H7 (cell line): Measurements from ENCODE around the gene POP5. TPM values are rescaled to one million over a fixed set of nuclear protein-coding genes. Genes with fewer than 3 reads are reported as not detected.

ENCODE experiments used
- DNase-seq: peaks from one replicate; pipeline ENCODE4 v3.0.0; 2012
- H3K27me3 ChIP-seq: 2 replicates; pipeline ENCODE4 v1.6.0; 2011; ENCODE audit warnings: mild to moderate bottlenecking, low read length; ENCODE audit not compliant: control insufficient read depth, insufficient read depth
- H3K36me3 ChIP-seq: replicated peaks from 2 replicates; pipeline ENCODE4 v1.5.1; 2011; ENCODE audit warnings: low read length; ENCODE audit not compliant: control insufficient read depth, insufficient read depth
- H3K4me3 ChIP-seq: 2 replicates; pipeline ENCODE4 v1.5.1; 2011; ENCODE audit warnings: low read depth, mild to moderate bottlenecking, control low read depth, low read length, moderate library complexity; ENCODE audit not compliant: insufficient read depth
- total RNA-seq: library from RNA; depleted of rRNA; stranded (reverse); fragments of >200 nt; shearing (Covaris generic); gene quantifications from 2 replicates; pipeline ENCODE4 v1.2.3, GENCODE V29; 2014

Gene POP5
- total RNA-seq, 1 experiment from 2014 or later = 52.6 TPM

DNA sequence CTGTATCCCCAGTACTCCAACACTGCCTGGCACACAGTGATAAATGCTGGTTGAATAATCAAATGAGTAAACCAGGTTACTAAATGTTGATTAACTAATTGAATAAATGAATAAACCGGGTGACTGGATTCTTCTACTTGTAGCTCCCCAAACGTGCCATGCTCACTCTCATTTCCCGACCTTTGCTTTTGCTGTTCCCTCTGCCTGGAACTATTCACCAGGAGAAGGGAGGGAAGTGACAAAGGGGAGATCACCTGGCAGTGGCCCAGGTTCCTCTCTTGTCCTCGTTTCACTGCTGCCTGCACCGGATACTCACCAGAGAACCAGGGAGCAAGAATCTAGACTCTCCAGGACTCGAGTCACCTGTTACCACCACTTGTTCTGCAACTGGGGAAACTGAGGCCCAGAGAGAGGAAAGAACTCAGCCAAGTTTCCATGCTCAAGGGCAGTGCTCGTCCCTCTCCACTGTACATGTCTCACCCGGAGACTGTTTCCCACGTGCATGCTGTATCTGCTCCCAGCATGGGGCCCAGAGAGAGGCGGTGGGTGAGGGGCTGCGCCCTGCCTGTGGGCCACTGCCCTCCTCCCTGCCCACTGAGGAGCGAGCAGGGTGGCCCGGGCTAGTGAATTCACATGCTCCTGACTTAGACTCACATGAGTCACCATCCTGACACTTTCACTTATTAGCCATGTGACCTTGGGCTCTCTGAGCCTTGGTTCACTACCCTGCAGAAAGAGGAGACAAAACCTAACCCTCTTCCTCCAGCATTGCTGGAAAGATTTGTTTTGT is 17.7 kb upstream of the POP5 start:
- DNase-seq = peak; percentile 54
- no peaks in the 10 kb centered on the region for H3K36me3 ChIP-seq
- H3K4me3 ChIP-seq = no peak overlapping the region
- no peaks in the 10 kb centered on the region for H3K27me3 ChIP-seq

- Histone ChIP-seq H3K27me3 (no peaks in the 10 kb centered on the region), H3K36me3 (no peaks in the 10 kb centered on the region), H3K4me3 (no peak overlapping the region)
- DNase-seq = no peak
These were observed 16.7 kb upstream of the POP5 start for GRCh38 chr12:120597861-120598260.

DNA sequence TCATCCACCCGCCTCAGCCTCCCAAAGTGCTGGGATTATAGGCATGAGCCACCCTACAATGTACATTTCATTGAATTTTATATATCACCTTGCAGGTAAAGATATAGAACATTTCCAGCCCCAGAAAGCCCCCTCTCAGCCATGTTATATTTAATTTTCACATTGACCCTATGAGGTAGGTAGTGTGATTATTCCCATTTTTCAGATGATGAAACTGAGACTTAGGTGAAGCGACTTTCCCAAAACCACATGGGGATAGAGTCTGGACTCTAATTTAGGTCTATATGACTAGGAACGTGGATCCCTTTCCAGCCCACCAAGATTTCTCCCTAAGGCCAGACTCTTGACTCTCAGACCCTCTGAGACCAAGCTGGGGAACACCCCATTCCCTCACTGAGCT is 15.7 kb upstream of the POP5 start:
- DNase-seq = no peak
- H3K27me3 ChIP-seq = no peaks in the 10 kb centered on the region
- no peaks in the 10 kb centered on the region for H3K36me3 ChIP-seq
- no peak overlapping the region for H3K4me3 ChIP-seq

- Histone ChIP-seq H3K4me3 (no peak overlapping the region), H3K27me3 (no peaks in the 10 kb centered on the region), H3K36me3 (no peaks in the 10 kb centered on the region)
- DNase-seq = no peak
These were observed 11.2 kb upstream of the POP5 start for GRCh38 chr12:120592121-120593049.

- DNase-seq = no peak
- no peaks in the 10 kb centered on the region; the same call in 1 of the 2 replicates for H3K27me3 ChIP-seq
- no peaks in the 10 kb centered on the region for H3K36me3 ChIP-seq
- H3K4me3 ChIP-seq = no peak overlapping the region
These were observed 9.7 kb upstream of the POP5 start for GRCh38 chr12:120590741-120591407.

DNA sequence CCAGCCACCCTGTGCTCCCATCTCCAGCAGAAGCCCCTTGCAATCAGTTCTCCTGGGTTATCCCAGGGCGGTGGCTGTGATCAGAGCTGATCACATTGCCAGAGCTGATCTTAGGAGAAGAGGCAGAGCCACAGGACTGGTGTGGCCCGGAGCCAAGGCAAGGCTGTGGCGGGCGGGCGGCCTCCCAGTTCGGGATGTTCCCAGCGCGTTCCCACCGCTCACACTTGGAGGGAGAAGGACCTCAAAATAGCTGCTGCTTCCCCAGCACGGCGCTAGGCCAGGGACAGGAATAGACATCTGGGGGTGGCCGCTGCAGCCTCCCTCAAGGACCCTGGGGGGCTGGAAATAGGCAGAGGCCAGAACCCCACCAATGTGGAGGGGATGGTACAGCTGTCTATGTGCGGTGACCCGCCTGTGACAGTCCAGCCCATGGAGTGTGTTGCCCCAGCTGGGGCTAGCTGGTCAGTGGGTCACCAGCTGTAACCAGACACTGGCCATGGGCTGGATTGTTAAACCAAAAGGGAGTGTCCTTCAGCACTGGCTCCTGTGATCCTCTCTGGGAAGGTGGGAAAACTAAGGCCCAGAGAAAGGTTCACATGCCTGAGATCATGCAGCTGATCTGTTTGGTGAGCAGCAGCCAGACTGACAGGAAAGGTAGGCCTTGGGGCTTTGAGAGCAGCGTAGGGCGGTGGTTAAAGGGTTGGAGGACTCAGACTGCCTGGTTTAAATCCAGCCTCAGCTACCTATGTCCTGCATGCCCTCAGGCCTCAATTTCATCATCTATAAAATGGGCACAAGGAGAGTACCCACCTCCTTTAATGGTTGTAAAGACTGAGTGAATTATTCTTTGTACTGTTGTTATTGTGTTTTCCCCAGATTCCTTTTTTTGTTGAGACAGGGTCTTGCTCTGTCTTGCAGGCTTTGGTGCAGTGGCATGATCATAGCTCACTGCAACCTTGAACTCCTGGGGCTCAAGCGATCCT is 8.0 kb upstream of the POP5 start:
- no peak overlapping the region for H3K4me3 ChIP-seq
- no peak for DNase-seq
- peaks cover 5% of the 10 kb centered on the region; the same call in 1 of the 2 replicates for H3K27me3 ChIP-seq
- H3K36me3 ChIP-seq = no peaks in the 10 kb centered on the region

DNA sequence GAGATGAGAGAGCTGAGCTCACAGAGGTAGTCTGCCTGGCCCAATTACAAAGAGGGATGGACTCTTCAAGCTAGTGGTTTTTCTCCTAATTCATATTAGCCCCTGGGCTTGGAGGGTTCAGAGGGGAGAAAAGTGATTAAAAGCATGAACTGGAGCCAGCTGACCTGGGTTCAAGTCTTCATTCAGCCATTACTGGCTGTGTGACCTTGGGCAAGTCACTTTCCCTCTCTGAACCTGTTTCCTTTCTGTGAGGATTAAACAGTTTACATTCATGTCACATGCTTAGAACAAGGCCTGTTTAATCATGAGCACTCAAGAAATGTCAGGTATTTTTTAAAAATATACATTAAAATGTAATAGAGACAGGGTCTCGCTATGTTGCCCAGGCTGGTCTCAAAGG is 7.2 kb upstream of the POP5 start:
- H3K4me3 ChIP-seq = no peak overlapping the region
- DNase-seq = no peak
- H3K36me3 ChIP-seq = no peaks in the 10 kb centered on the region
- peaks cover 8% of the 10 kb centered on the region; the same call in 1 of the 2 replicates for H3K27me3 ChIP-seq

DNA sequence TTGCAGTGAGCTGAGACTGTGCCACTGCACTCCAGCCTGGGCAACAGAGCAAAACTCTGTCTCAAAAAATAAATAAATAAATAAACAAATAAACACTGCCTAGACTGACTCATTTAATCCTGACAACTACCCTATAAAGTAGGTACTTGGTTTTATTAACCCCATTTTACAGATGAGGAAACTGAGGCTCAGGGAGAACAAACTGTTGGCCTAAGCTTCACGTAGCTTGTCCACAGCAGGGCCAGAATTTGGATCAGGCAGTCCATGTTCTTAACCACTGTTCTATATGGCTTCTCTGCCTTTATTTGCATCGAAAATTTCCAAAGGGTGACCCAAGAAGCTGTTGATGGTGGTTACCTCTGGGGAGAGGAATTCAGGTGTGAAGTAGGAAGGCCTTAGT is 5.7 kb upstream of the POP5 start:
- DNase-seq = no peak
- H3K4me3 ChIP-seq = no peak overlapping the region
- peaks cover 8% of the 10 kb centered on the region; the same call in 1 of the 2 replicates for H3K27me3 ChIP-seq
- H3K36me3 ChIP-seq = no peaks in the 10 kb centered on the region

DNA sequence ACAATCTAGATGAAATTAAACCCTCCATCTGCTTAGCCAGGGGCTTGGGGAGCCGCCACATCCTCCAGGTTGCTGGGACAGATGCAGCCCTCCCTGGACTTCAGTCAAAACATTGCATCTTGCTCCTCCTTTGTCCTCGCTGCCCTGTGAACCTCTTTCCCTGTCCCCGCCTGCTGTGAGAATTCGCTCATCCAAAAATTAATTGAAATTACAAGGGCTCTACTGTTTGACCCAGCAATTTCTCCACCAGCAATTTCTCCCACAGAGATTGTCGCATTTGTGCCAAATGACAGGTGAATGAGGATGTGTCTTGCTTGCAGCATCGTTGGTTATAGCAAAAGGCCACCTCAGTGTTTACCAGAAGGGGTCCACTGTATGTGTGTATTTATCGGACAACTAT is 5.0 kb upstream of the POP5 start:
- DNase-seq = no peak
- H3K36me3 ChIP-seq = no peaks in the 10 kb centered on the region
- peaks cover 8% of the 10 kb centered on the region; the same call in 1 of the 2 replicates for H3K27me3 ChIP-seq
- H3K4me3 ChIP-seq = no peak overlapping the region

DNA sequence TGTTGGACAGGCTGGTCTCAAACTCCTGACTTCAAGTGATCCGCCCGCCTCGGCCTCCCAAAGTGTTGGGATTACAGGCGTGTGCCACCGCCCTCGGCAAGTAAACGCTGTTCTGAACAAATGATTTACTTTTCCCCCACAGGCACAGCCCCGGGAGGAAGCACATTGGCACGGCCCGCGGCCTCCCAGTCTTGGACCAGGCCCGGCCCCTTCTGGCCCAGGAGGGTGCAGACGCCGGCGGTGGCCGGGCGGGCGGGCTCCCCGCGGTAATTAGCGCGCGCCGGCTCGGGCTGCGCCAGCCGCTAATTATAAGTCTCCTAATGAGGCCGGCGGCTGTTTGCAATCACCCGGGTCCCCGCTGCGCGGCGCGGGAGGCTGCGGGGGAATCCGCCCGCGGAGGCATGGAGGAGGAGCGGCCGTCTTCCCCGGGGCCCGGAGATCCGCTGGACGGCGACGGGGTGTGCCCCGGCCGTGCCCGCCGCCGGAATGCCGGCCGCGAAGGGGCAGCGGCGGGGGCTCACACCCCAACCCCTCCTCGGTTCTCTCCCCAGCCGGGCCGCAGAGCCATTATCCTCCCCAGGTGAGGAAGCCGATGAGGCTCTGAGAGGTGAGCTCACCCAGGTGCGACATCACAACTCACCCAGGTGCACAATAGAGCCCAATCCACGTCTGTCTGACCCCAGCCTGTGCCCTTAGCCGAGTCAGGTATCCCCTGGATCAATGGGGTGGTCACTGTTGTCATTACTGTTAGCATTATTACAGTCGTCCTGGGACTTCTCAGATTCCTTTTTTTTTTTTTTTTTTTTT is 3.3 kb upstream of the POP5 start:
- H3K4me3 ChIP-seq = peak overlapping the region; percentile 49

GRCh38 chr12:120583478-120584030 is 2.4 kb upstream of the POP5 start:
- H3K36me3 ChIP-seq = peaks cover 5% of the 10 kb centered on the region
- peak; percentile 90 for DNase-seq
- H3K27me3 ChIP-seq = peaks cover 8% of the 10 kb centered on the region; the same call in 1 of the 2 replicates
- H3K4me3 ChIP-seq = peak overlapping the region; percentile 14; the same call in 1 of the 2 replicates

More for the DNA sequence above, 3.3 kb upstream of the POP5 start:
- Histone ChIP-seq H3K36me3 (no peaks in the 10 kb centered on the region), H3K27me3 (peaks cover 8% of the 10 kb centered on the region; the same call in 1 of the 2 replicates)
- peak; percentile 87 for DNase-seq

DNA sequence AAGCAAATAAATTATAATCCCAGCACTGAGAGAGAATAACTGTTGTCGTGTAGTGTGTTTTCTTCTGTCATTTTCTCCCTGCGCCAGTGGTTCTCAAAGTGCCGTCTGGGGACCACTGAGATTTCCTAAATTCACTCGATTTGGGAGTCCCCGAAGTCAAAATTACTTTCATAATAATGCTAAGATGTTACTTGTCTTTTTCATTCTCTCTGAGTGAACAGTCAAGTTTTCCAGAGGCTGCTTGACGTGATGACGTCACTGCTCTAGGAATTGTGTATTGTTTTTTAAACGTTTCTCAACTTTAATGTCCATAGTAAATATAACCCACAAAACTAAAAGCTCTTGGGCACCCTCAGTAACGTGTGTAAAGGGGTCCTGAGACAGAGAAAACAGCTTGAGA is 796 bp upstream of the POP5 start:
- Histone ChIP-seq H3K4me3 (no peak overlapping the region), H3K27me3 (peaks cover 8% of the 10 kb centered on the region; the same call in 1 of the 2 replicates), H3K36me3 (peaks cover 9% of the 10 kb centered on the region)
- DNase-seq = no peak
